Prostate gland (tissue), 2 donors: ENCODE results near the gene KLHL29. TPM values are rescaled to one million over a fixed set of nuclear protein-coding genes. Genes with fewer than 3 reads are reported as not detected.
"Not testable (repeated sequence)": the region's sequence is repeated elsewhere in the genome, so short reads cannot be mapped to it uniquely, and the experiment has no call there.

ENCODE experiments used
- DNase-seq: peaks from one replicate; pipeline ENCODE4 v3.0.0-alpha.2; 2019; ENCODE audit warnings: low spot score
- H3K27ac ChIP-seq, 2 donors: fragments of 200-600 bp; sonication (generic); 2 replicates each; pipeline ENCODE4 v1.5.1; 2017 to 2019
- H3K27me3 ChIP-seq: fragments of 200-600 bp; sonication (generic); replicated peaks from 2 replicates; pipeline ENCODE4 v1.5.1; 2019; ENCODE audit not compliant: insufficient read depth
- H3K36me3 ChIP-seq, 2 donors: fragments of 200-600 bp; sonication (generic); 1 replicate in 1 of 2; 2 replicates in 1 of 2; pipeline versions ENCODE4 v1.5.1 to v1.8.1; 2017 to 2019
- H3K4me1 ChIP-seq: fragments of 200-600 bp; sonication (generic); replicated peaks from 2 replicates; pipeline ENCODE4 v1.5.1; 2019
- H3K4me3 ChIP-seq, 2 donors: fragments of 200-600 bp; sonication (generic); 2 replicates each; pipeline ENCODE4 v1.5.1; 2017 to 2019
- H3K9me3 ChIP-seq: fragments of 200-600 bp; sonication (generic); 2 replicates; pipeline ENCODE4 v1.5.1; 2017
- POLR2A ChIP-seq: fragments of 450-650 bp; IDR thresholded peaks from one replicate; pipeline ENCODE4 v1.6.1; 2016; ENCODE audit warnings: antibody characterized with exemption, mild to moderate bottlenecking
- POLR2AphosphoS5 ChIP-seq: sonication (generic); formaldehyde crosslinking; IDR thresholded peaks from one replicate; pipeline ENCODE4 v1.6.1; 2017; ENCODE audit warnings: antibody characterized with exemption
- WGBS: methylation state at CpG from one replicate; pipeline ENCODE4 v1.1.5; 2018; 5-methylcytosine and 5-hydroxymethylcytosine counted together
- intact Hi-C: fragments of 100-400 bp; cut with DNase I; formaldehyde crosslinking; loops from one replicate; pipeline ENCODE4 v1.14.2; 2022
- total RNA-seq, 2 donors: library from RNA; depleted of rRNA; stranded (reverse); fragments of >200 nt; gene quantifications; one replicate each; pipeline ENCODE4 v1.1.0, GENCODE V29; 2016
- TF ChIP-seq, protein P1 (sequence below), 4 experiments: fragments of 200-600 bp in 2 of 4; fragments of 450-650 bp in 2 of 4; sonication (generic) in 2 of 4; IDR thresholded peaks; 1 replicate in 3 of 4; 2 replicates in 1 of 4; pipeline ENCODE4 v1.5.1; 2016 to 2019; ENCODE audit warnings: antibody characterized with exemption in 4 of 4, mild to moderate bottlenecking in 2 of 4, moderate library complexity in 2 of 4

KLHL29 gene
- total RNA-seq, 2 donors from 2014 or later = 23.3 to 24.8 TPM

DNA sequence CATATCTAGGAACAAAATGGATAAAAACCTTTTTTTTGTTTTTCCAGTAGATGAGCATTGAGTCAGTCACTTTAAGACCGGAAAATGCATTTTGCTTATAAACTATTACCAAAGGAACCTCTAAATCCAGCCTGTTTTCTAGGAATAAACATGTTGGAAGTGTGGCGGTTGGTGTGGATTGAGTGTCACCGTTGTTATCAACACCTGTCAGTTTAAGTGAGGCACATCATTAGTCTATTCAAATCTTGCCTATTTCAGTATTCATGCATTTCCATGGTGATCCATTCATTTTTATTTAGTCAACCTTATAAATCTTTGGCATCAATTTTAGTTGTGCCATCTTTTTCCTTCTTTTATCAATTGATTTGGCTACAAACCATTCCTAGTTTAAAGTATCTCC is 3.3 kb downstream of the KLHL29 start:
- Histone ChIP-seq H3K36me3 (no peaks in the 10 kb centered on the region), H3K4me1 (no peaks in the 10 kb centered on the region), H3K27ac (no peak overlapping the region), H3K4me3 (no peak overlapping the region), H3K9me3 (no peaks in the 10 kb centered on the region), H3K27me3 (no peaks in the 10 kb centered on the region)
- TF ChIP-seq POLR2A (no peak), POLR2AphosphoS5 (no peak)
- TF ChIP-seq, protein P1, sequence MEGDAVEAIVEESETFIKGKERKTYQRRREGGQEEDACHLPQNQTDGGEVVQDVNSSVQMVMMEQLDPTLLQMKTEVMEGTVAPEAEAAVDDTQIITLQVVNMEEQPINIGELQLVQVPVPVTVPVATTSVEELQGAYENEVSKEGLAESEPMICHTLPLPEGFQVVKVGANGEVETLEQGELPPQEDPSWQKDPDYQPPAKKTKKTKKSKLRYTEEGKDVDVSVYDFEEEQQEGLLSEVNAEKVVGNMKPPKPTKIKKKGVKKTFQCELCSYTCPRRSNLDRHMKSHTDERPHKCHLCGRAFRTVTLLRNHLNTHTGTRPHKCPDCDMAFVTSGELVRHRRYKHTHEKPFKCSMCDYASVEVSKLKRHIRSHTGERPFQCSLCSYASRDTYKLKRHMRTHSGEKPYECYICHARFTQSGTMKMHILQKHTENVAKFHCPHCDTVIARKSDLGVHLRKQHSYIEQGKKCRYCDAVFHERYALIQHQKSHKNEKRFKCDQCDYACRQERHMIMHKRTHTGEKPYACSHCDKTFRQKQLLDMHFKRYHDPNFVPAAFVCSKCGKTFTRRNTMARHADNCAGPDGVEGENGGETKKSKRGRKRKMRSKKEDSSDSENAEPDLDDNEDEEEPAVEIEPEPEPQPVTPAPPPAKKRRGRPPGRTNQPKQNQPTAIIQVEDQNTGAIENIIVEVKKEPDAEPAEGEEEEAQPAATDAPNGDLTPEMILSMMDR (IDR thresholded peaks at IDR 0.05) = no peak
- no peak for DNase-seq
- intact Hi-C loops = loop anchor here (5.0 kb wide), 3 partner anchors 119 to 374 kb away; no protein-coding TSS in a partner anchor
- WGBS = 93% methylated on average over 3 of the region's 3 CpGs

DNA sequence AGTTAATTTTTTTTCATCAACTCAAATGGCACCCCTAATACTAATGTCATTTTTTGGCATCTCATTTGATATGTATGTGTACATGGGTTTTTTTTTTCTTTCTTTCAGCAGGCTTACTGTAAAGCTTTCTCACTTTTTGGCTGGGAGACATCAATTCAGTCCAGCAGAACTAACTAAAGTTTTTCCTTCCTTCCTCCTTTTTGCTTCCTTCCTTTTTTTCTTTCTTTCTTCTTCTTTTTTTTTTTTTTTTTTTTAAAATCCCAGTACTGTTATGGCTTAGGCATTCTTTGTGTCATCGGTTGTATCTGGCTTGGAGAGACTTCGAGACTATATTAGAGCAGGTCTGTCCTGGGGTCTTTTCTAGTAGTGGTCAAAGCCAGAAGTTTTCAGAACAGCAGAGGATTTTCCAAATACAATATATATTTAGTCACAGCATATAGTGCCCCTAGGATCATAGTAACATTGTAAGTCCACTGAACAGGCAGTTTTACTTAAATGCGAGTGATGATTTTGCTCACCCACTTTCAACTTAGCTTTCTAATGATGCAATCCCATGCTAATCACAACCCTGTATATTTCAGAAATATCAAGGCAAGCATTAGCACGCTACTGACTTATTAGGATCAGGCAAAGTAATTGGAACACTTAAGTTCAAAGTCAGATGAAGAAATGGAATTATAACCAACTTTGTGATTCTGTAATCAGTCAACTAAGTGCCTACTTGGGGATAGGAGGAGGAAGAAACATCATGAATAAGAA is 4.0 kb downstream of the KLHL29 start:
- 97% methylated on average over 4 of the region's 4 CpGs for WGBS
- no peak for TF ChIP-seq POLR2AphosphoS5
- TF ChIP-seq, protein P1 (IDR thresholded peaks at IDR 0.05) = no peak
- TF ChIP-seq POLR2A = no peak
- intact Hi-C loops = loop anchor here (5.0 kb wide), 3 partner anchors 118 to 373 kb away; no protein-coding TSS in a partner anchor

DNA sequence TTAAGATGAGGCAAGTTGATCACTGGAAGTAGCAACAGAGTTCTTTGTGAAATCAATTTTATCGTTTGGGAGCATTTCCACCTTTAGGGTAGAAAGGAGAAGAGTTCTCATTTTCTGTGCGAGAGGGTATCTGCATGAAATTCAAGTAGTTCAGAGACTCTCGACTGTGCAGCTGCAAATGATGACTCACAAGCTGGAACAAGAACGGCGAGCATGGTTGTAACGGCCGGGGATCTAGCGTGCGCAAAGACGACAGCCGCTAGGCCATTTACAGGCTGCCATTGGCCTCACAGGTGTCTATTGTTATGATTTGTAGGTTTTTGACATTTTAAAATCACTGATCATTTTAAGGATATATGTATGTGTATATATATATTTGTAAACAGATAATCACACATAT is 5.2 kb downstream of the KLHL29 start:
- intact Hi-C loops = no loop called here
- H3K4me1 ChIP-seq = no peaks in the 10 kb centered on the region
- no peak overlapping the region for H3K4me3 ChIP-seq
- 67% methylated on average over 11 of the region's 11 CpGs for WGBS
- no peaks in the 10 kb centered on the region for H3K27me3 ChIP-seq
- H3K36me3 ChIP-seq = no peaks in the 10 kb centered on the region
- H3K27ac ChIP-seq = no peak overlapping the region
- no peaks in the 10 kb centered on the region for H3K9me3 ChIP-seq
- TF ChIP-seq POLR2A (no peak), POLR2AphosphoS5 (no peak)
- TF ChIP-seq, protein P1 (IDR thresholded peaks at IDR 0.05) = no peak
- DNase-seq = no peak

More for the DNA sequence above, 4.0 kb downstream of the KLHL29 start:
- DNase-seq = no peak
- H3K4me1 ChIP-seq = no peaks in the 10 kb centered on the region
- H3K9me3 ChIP-seq = no peaks in the 10 kb centered on the region
- H3K27ac ChIP-seq = no peak overlapping the region
- no peak overlapping the region for H3K4me3 ChIP-seq
- no peaks in the 10 kb centered on the region for H3K36me3 ChIP-seq
- no peaks in the 10 kb centered on the region for H3K27me3 ChIP-seq

DNA sequence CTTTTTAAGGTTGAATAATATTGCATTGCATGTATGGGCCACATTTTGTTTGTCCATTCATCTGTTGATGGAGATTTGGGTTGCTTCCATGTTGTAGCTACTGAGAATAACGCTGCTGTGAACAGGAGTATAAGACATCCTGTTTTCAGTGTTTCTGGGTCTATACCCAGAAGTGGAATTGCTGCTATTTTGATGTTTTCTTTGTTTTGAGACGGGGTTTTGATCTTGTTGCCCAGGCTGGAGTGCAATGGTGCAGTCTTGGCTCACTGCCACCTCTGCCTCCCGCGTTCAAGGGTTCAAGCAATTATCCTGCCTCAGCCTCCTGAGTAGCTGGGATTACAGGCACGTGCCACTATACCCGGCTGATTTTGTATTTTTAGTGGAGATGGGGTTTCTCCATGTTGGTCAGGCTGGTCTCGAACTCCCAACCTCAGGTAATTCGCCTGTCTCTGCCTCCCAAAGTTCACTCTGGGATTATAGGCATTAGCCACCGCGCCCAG is 6.3 kb downstream of the KLHL29 start:
- H3K36me3 ChIP-seq, H3K27ac ChIP-seq, H3K27me3 ChIP-seq, DNase-seq, H3K4me1 ChIP-seq, H3K4me3 ChIP-seq, H3K9me3 ChIP-seq, intact Hi-C loops: not testable (repeated sequence)
- WGBS = 90% methylated on average over 10 of the region's 10 CpGs

DNA sequence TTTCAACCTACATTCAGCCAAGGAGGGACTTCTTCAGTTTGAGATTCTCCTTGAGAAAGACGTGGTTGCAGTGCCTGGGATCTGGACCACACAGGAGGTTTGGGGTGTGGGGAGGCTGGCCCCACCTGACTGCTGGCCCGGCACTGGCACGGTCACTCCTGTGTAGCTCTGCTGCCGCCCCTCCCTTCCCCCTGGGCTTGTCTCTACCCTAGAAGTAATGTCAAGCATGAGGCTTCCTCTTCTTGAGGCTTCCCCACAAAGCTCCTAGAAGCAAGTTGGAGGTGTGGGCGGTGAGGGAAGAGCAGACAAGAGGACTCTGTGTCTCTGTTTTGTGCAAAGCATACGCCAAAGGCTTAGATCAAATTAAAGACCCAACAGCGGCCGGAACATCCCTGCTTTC is 8.7 kb downstream of the KLHL29 start:
- no peaks in the 10 kb centered on the region for H3K4me1 ChIP-seq
- no peak for TF ChIP-seq POLR2A
- TF ChIP-seq, protein P1 (IDR thresholded peaks at IDR 0.05) = no peak
- no peak for TF ChIP-seq POLR2AphosphoS5
- intact Hi-C loops = no loop called here
- H3K9me3 ChIP-seq = no peaks in the 10 kb centered on the region
- no peak for DNase-seq
- H3K27ac ChIP-seq = no peak overlapping the region
- no peaks in the 10 kb centered on the region for H3K27me3 ChIP-seq
- WGBS = 73% methylated on average over 8 of the region's 8 CpGs
- H3K4me3 ChIP-seq = no peak overlapping the region
- no peaks in the 10 kb centered on the region for H3K36me3 ChIP-seq
